ENCODE data around the gene SOHLH1. TPM values are rescaled to one million over a fixed set of nuclear protein-coding genes. Genes with fewer than 3 reads are reported as not detected.
A peak's percentile ranks its signal among the peaks of the same experiment; 100 is the strongest.

Gene SOHLH1
- total and polyA plus RNA-seq, 2 donors (not counting 1 experiment from before 2014, with no cell fraction given), result not detected

- no peak overlapping the region for H3K4me3 ChIP-seq (replicated peaks in 1 of 4; ENCODE audit: control extremely low read depth in 1 of 4, insufficient read depth in 1 of 4, low read depth in 3 of 4, low read length in 4 of 4)
Observed at GRCh38 chr9:135663451-135663770, 35.9 kb downstream of the SOHLH1 start.

GRCh38 chr9:135662758-135663450, 36.4 kb downstream of the SOHLH1 start, which contains the start of gene LCN9:
Gene LCN9, plus strand, starts transcription at chr9:135663309. Its CDS starts 13 bp downstream, at chr9:135663322.
- Histone ChIP-seq H3K4me3 (replicated peaks in 1 of 4; ENCODE audit: control extremely low read depth in 1 of 4, insufficient read depth in 1 of 4, low read depth in 3 of 4, low read length in 4 of 4) (no peak within 1 kb of the TSS), H3K9ac (ENCODE audit: insufficient read depth, low read length) (no peak within 1 kb of the TSS), H3K27ac (ENCODE audit: insufficient read depth, low read length) (no peak within 1 kb of the TSS), H3K27me3 (ENCODE audit: control insufficient read depth, insufficient read depth, low read length) (no peaks in the 10 kb centered on the region), H2AFZ (ENCODE audit: low read length) (no peak within 1 kb of the TSS), H3K9me3 (ENCODE audit: control insufficient read depth, insufficient read depth, low read depth, low read length) (no peaks in the 10 kb centered on the region), H3K4me2 (ENCODE audit: extremely low read depth, insufficient read depth, low read length) (no peak within 1 kb of the TSS), H3K36me3 (ENCODE audit: control insufficient read depth, insufficient read depth, low read length) (no peaks in the 10 kb centered on the region), H3K79me2 (ENCODE audit: control insufficient read depth, insufficient read depth, low read length) (no peaks in the 10 kb centered on the region), H4K20me1 (ENCODE audit: control insufficient read depth, extremely low read depth, insufficient read depth, low read length) (no peaks in the 10 kb centered on the region), H3K4me1 (ENCODE audit: control insufficient read depth, extremely low read depth, insufficient read depth, low read length) (no peaks in the 10 kb centered on the region)
- TF ChIP-seq CTCF (conservative IDR thresholded peaks at IDR 0.05 in 1 of 2, IDR thresholded peaks at IDR 0.05 in 1 of 2; ENCODE audit: low read depth in 1 of 2, low read length in 2 of 2) (no peak), EZH2 (IDR thresholded peaks at IDR 0.05; ENCODE audit: low read length, missing control alignments) (no peak)
- DNase-seq (ENCODE audit: low read depth in 2 of 2), result peak in 1 of 2 donors; percentile 4

More at GRCh38 chr9:135663451-135663770, 35.9 kb downstream of the SOHLH1 start:
- H3K27ac ChIP-seq (ENCODE audit: insufficient read depth, low read length), result no peak overlapping the region
- no peak overlapping the region for H3K9ac ChIP-seq (ENCODE audit: insufficient read depth, low read length)
- no peaks in the 10 kb centered on the region for H3K4me1 ChIP-seq (ENCODE audit: control insufficient read depth, extremely low read depth, insufficient read depth, low read length)
- H2AFZ ChIP-seq (ENCODE audit: low read length), result no peak overlapping the region
- H3K79me2 ChIP-seq (ENCODE audit: control insufficient read depth, insufficient read depth, low read length), result no peaks in the 10 kb centered on the region
- no peaks in the 10 kb centered on the region for H4K20me1 ChIP-seq (ENCODE audit: control insufficient read depth, extremely low read depth, insufficient read depth, low read length)
- DNase-seq (ENCODE audit: low read depth in 2 of 2), result no peak
- H3K9me3 ChIP-seq (ENCODE audit: control insufficient read depth, insufficient read depth, low read depth, low read length), result no peaks in the 10 kb centered on the region
- TF ChIP-seq CTCF (conservative IDR thresholded peaks at IDR 0.05 in 1 of 2, IDR thresholded peaks at IDR 0.05 in 1 of 2; ENCODE audit: low read depth in 1 of 2, low read length in 2 of 2) (no peak), EZH2 (IDR thresholded peaks at IDR 0.05; ENCODE audit: low read length, missing control alignments) (no peak)
- no peaks in the 10 kb centered on the region for H3K36me3 ChIP-seq (ENCODE audit: control insufficient read depth, insufficient read depth, low read length)
- H3K27me3 ChIP-seq (ENCODE audit: control insufficient read depth, insufficient read depth, low read length), result no peaks in the 10 kb centered on the region
- no peak overlapping the region for H3K4me2 ChIP-seq (ENCODE audit: extremely low read depth, insufficient read depth, low read length)

- TF ChIP-seq EZH2 (IDR thresholded peaks at IDR 0.05; ENCODE audit: low read length, missing control alignments) (no peak), CTCF (conservative IDR thresholded peaks at IDR 0.05 in 1 of 2, IDR thresholded peaks at IDR 0.05 in 1 of 2; ENCODE audit: low read depth in 1 of 2, low read length in 2 of 2) (no peak)
- H3K79me2 ChIP-seq (ENCODE audit: control insufficient read depth, insufficient read depth, low read length), result no peaks in the 10 kb centered on the region
- H3K27me3 ChIP-seq (ENCODE audit: control insufficient read depth, insufficient read depth, low read length), result no peaks in the 10 kb centered on the region
- H3K9ac ChIP-seq (ENCODE audit: insufficient read depth, low read length), result no peak overlapping the region
- H4K20me1 ChIP-seq (ENCODE audit: control insufficient read depth, extremely low read depth, insufficient read depth, low read length), result no peaks in the 10 kb centered on the region
- H2AFZ ChIP-seq (ENCODE audit: low read length), result no peak overlapping the region
- no peaks in the 10 kb centered on the region for H3K36me3 ChIP-seq (ENCODE audit: control insufficient read depth, insufficient read depth, low read length)
- H3K9me3 ChIP-seq (ENCODE audit: control insufficient read depth, insufficient read depth, low read depth, low read length), result no peaks in the 10 kb centered on the region
- no peak for DNase-seq (ENCODE audit: low read depth in 2 of 2)
- no peak overlapping the region for H3K4me2 ChIP-seq (ENCODE audit: extremely low read depth, insufficient read depth, low read length)
- no peak overlapping the region for H3K4me3 ChIP-seq (replicated peaks in 1 of 4; ENCODE audit: control extremely low read depth in 1 of 4, insufficient read depth in 1 of 4, low read depth in 3 of 4, low read length in 4 of 4)
- H3K27ac ChIP-seq (ENCODE audit: insufficient read depth, low read length), result no peak overlapping the region
- H3K4me1 ChIP-seq (ENCODE audit: control insufficient read depth, extremely low read depth, insufficient read depth, low read length), result no peaks in the 10 kb centered on the region
Observed at GRCh38 chr9:135661816-135662560, 37.3 kb downstream of the SOHLH1 start.

Measured in fibroblast of lung (primary cell).